ENCODE results near the gene FLRT1.

FLRT1 gene

DNA sequence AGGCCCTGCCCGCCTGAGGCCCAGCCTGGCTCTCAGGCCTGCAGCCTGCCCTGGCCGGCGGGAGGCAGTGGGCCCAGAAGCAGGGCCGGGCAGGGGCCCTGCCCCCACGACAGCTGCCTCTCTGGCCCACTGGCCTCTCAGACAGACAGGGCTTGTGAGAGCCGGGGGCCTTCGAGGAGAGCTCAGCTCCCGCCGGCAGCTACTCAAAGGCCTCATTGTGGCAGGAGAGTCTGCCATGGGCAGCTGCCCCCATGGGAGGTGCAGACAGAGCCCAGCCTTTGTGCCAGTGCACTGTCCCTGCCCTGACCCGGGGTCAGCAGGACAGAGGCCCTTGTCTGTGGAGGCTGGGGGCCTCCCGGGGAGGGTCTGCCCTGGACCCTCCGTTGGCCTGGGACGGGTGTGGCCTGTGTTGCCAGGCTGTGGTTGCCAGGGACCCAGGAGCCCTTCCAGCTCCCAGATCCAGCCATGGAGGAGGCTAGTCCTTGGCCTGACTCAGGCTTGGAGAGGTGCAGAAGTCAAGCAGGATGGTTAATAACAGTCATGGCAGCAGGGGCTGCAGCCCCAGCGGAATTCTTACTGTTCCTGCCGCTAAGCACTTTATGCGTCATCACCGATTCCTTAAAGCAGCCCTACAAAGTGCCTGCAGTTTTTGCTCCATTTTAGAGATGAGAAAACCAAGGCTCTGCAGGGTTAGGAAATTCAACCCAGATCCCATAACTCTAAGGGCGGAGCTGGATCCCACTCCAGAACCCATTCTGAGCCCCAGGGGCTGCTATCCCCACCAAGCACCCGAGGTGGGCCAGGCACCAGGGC is 12.5 kb downstream of the FLRT1 start:
- DNase-seq (ENCODE audit: low read depth), result no peak

DNA sequence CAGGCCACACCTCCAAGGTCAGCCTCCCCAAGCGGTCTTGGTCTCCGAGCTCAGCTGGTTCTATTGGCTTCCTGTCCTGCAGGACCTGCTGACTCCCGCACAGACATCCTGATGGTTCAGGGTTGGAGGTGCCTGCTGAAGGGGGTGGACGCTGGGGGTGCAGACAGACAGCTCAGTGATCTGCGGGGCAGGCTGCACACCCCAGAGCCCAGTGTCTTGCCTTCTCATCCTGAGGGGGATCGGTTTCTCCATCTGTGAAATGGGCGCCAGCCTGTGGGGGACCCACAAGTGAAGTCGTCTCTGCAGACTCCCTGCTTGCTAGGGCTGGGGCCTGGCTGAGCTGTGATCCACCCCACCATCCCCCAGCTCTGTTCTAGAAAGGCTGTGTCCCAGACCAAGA is 13.8 kb downstream of the FLRT1 start:
- DNase-seq (ENCODE audit: low read depth), result no peak

DNA sequence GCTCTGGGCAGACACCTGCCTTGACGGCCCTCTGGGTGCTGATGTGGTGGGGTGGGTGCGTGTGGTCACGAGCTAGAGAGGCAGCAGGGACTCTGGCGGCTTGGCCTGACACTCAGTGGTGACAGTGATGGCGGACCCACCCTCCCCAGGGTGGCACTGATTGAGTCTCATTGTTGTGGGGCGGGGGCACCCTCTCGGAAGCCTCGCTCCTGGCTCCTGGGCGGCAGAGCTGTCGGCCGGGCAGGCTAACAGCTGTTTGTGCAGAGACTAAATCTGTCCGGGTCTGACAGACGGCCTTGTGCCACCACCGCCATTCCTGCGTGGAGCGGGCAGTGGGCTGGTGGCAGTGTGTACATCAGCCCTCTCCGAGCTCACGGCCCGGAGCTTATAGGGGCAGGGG is 15.6 kb downstream of the FLRT1 start:
- DNase-seq (ENCODE audit: low read depth), result no peak

DNA sequence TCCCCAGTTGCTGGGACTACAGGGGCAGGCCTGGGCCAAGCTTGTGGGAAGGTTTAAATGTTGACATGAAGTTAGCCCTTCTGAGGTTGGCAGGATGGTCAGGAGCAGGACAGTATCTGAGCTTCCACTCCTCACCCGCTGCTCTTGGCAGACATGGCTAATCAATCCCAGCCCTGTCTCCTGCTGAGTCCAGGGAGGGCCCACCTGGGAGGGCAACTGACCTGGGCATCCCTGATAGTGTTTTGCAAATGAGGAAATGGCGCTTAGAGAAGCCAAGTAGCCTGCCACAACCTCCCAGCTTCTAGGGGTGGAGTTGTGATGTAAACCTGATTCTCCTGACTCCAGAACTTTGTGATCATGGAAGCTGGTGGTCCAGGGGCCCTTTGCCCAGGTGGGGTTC is 16.7 kb downstream of the FLRT1 start:
- DNase-seq (ENCODE audit: low read depth), result no peak

DNA sequence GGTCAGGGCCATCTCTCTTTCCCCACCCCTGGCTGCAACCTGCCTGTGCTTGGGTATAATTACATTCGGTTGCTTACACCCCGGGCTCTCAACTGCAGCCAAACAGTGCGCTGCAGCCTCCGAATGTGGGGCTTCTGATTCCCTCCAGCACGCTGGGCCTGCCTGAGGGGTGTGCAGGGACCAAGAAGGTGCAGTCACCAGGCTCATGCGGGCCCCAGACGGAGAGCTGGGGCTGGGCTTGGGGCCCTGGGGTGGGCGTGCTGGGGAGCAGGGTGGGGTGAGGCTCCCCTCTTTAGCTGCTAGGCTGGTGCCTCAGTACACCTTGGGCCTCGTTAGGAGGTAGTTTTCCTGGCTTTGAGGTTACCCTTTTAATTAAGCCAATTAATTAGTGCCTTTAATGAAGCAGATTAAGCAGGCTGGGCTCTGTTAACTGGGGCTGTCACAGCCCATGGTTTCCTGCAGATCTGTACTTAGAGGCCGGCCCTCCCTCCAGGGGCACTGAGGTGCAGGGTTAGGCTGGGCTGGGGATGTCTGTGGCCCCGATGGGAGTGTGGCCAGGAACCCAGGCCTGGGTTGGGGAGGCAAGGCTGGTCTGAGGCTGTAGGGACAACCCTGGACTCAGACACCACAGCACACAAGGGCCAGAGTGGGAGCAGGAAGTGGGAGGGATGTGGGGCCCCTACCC is 17.3 kb downstream of the FLRT1 start:
- DNase-seq (ENCODE audit: low read depth), result no peak

DNA sequence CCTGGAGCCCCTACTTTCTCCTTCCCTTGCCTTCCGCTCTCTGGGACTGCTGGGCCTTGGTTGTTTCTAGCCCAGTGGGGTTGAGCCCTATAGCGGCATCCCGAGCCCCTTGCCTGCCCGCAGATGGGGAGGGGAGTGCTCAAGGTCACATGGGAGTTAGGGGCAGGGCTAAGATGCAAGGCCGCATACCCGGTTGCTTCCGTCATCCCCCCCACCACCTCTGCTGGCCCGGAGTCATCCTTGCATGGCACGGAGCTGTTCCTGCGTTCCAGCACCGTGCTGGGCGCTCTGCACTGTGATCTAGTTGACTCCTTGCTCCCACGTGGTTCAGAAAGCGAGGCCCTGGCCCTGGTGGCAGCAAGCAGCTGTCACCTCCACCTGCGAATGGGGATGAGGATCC is 18.0 kb downstream of the FLRT1 start:
- no peak for DNase-seq (ENCODE audit: low read depth)

DNA sequence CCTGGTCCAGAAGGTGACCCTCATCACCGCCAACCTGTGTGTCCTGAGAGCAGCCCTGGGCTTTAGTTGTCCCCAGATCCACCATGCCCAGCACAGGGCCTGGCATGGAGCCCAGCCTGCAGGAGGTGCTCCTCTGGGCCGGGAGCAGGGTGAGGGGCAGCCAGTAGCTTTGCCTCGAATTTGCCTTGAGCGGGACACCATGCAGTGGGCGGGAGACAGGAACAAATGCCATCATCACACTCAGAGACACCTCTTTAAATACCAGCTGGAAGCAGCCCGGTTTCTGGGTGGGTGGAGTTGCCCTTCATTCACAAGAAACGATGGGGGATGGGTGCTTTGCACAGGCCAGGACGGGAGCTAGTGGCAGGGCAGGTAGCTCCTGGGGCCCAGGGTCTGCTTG is 19.3 kb downstream of the FLRT1 start:
- DNase-seq (ENCODE audit: low read depth), result no peak

DNA sequence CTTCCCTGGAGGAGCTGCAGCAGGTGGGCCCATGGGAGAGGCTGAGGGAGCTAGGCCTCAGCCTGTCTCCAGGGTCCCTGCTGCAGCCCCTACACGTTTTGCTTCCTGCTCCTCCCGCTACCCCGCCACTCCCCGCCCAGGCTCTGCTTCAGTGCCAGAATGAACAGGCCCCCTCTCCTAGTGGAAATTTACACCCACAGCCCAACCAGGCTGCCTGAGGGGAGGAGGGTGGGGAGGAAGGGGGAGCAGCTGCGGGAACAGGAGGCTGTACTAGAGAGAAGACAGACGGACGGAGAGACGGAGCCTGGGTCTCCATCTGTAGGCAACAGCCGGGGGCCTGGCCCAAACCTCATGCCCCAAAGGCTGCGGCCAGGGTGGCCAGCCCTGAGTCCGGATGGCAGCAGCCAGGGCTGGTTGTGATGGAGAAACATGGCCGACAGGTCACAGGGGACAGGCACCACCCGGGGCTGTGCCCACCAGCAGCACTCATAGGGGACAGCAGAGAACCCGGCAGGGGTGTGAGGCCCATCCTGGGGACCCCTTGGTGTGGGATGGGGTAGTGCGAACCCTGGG is 20.6 kb downstream of the FLRT1 start:
- DNase-seq (ENCODE audit: low read depth), result no peak

DNA sequence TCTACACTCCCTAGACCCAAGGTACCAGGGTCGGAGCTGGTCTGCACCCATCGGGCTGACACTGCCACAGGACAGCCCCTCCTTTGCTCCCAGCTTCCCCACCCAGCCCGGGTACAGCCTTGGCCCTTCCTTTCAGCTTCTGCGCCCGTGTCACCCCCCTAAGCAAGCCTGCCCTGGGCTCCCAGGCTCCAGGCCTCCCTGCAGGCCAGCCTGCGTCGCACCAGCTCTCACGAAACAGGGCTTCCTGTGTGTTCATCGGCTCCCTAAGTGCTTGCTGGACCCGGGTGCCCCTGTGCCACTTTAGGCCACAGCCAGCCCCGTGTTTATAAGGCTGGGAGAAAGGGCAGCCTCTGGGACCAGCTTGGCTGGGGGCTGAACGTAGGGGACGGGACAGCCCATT is 21.1 kb downstream of the FLRT1 start:
- DNase-seq (ENCODE audit: low read depth), result no peak

DNA sequence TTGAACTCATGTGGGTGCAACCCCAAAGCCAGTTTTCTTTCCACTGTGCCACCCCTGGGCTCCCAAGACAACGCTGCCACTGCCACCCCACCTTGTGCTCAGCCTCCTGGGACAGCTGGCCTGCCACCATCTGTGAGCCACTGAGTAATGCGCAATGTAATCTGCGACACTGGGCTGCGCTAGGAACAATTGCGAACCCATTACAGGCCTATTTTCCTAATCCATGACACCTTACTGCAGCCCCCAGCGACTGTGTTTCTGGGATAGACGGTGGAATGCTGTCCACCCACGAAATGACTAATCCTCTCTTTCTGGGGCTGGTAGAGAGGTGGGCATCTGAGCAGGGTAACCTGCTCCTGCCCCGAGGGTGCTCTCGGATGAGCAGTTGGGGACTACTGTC is 22.2 kb downstream of the FLRT1 start:
- no peak for DNase-seq (ENCODE audit: low read depth)

DNA sequence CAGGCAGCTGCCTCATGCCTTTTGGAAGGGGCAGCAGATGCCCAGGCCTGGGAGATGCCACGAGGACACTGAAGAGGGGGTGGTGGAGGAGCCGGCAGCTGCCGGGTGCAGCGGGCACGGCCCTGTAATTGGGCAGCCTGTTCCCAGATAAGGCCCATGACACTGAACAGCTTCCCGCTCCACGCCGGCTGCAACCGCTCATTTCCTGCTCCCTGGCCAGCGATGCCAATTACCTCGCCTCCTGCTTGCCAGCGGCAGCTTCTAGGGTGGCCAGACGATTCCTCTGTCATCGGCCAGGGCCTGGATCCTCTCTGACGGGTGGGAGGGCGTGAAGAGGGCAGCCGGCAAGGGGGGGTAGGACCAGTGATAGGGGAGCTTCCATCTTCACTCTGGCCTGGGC is 22.8 kb downstream of the FLRT1 start:
- DNase-seq (ENCODE audit: low read depth), result no peak

DNA sequence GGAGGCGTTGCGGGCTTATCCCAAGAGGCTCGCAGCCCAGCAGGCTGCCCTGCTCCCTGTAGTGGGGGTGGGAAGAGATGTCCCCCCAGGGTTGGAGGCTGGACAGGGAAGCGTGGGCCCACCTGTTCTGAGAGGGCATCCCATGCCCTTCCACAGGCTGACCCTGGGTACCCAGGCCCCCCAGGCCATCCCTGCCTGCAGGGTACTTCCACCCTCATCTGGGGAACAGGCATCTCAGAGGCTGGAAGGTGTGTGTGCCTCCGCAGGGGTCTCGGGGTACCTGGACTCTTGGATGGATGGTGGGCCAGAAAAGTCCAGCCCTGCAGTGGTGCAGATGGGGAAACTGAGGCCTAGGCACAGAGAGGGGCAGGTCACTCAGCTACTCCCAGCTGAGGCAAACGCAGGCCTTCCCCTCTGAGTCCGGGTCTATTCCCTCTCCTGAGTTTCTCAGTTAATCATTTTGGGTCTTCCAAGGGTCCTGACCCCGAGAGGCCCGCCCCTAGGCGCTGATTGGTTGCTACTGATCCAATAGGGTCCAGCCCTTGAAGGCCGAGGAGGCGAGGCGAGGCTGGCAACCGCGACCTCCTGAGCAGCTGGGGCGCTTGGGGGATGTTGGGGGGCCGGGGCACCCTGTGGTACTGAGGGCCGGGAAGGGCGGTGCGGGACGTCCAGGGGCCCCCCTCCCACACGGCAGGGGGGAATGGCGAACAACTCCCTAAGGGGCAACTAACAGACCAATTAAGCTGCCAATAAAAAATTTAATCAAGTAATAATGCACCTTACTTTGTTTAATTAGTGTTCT is 23.8 kb downstream of the FLRT1 start:
- DNase-seq (ENCODE audit: low read depth), result no peak

DNA sequence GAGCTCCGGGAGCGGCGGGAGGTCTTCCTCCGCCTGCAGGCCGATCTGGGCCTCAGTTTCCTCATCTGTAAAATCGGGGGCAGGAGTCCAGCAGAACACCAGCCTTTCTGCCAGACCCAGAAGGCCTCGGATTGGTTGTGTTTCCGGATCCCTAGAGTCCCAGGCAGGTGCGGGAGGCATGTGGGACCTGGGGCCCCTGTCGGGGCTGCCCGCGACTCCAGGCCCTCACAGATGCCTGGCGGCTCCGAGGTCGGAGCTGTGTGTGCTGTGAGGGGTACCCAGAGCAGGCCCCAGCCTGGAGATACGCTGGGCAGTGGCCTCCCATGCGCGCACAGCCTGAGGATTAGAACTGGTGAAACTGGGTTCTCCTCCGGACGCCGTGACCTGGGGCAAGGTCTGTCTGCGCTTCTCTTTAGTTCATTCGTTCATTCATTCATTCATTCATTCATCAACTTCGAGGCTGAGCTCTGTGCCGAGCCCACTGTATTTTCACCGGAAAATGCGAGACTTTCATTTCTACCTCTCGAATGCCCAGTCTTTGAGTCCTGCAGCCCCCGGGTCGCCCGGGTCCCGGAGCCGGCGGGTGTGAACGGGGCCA is 24.6 kb downstream of the FLRT1 start:
- DNase-seq (ENCODE audit: low read depth), result no peak

DNA sequence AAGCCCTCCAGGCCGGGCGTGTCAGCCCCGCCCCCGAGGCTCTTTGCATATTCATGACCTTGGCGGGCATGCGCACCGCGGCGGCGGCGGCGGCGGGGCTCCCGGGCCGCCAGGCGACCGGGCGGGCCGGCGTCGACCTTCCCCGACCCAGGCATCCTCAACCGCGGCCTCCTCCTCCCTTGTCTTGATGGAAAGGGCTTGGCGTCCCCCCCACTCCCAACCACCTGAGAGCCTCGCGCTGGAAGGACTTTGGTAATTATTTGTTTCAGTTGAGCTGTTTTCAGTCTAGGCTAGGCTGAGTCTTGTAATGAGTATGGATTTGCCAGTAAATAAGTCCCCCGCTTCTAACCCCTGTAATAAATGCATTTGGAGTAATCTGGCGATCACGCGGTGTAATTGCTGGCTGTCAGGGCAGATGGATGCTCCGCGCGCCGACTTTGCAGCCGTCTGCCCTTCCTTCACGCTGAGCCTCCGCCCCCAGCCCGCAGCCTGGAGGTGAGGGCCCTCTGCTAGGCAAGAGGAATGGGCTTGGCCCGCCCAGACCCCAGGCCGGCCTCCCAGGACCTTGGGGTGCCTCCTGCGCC is 25.2 kb downstream of the FLRT1 start:
- DNase-seq (ENCODE audit: low read depth), result no peak

DNA sequence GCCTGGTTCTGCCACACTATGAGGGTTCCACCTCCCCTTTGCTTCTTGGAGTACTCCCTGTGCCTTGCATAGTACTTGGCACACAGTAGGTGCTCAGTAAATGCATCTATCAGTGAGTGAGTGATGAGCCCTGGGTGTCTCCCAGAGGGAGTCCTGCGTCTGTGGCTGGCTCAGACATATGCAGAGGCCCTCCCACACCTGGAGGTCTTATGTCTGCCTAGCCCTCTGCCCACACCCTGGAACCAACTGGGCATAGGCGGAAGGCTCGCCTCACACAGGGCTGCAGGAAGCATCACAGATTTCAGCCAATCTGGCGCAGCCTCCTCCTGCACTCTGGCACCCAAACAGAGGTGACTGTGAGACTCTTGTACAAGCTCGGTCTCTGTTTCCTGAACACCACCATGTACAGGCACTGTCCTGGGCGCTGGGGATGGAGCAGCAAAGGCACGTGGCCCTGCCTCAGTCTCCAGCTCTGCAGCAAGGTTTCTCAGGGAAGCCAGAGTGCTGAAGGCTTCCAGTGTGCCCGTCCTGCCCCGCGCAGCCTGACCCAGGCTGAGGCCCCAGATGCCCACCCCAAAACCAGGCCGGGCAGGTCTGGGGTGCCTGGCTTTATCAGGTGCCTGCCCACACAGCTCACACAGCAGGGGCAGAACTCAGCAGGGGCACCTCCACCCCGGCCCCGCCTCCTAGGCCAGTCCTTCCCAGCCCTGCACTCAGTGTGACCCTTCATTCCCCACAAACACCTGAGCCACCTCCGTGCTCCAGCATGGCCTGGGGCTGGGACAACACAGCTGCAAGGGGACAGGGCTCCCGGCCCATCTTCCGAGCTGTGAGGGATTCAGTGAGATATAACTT is 26.7 kb downstream of the FLRT1 start:
- DNase-seq (ENCODE audit: low read depth), result no peak

DNA sequence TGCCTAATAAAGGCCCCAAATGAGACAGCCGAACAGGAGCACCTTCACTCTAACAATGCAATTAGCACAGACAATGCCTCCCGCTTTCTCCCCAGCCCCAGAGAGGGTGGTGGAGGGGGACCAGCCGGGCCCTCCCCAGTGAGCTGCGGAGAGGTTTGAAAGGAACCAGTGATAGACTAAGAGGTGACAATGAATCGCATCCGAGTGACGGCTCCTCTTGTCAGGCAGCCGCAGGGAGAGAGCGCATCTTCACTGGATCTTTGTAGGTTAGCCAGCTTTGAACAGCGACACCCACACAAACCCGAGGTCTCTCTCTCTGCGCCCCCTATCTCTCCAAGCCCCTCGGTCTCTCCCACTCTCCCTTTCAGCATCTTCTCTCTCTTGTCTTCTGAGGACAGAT is 28.0 kb downstream of the FLRT1 start:
- DNase-seq (ENCODE audit: low read depth), result no peak

DNA sequence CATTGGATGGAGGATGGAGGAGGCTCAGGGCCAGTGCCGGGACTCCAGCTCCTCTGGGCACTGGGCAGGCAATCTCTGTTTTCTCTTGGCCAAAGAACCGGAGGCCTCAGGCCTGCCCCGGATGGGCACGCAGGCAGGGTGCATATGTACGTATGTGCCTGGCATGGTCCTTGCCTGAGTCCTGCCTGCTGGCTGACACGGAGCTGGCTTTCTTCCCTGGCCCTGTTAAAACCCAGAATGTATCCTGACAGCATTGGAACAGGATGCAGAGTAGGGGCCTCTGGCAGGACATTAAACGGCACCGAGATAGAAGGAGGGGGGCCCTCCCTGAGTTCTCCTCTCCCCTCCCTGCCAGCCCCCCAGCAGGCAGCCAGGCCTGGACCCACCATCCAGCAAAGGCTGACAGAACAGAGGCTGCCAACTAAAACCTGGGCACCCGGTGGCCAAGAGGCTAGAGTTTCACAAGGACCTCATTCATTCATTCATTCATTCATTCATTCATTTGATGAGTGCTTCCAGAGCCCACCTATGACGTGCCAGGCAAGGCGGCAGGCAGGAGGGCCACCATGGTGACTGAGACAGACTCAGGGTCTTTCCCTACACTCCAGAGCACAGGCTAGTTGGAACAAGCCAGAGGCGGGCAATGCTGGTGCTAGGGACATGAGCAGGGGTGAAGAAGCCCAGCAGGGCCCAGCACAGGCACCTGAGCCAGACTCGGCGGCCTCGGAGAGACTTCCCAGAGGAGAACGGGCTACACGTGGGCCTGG is 28.8 kb downstream of the FLRT1 start:
- no peak for DNase-seq (ENCODE audit: low read depth)

DNA sequence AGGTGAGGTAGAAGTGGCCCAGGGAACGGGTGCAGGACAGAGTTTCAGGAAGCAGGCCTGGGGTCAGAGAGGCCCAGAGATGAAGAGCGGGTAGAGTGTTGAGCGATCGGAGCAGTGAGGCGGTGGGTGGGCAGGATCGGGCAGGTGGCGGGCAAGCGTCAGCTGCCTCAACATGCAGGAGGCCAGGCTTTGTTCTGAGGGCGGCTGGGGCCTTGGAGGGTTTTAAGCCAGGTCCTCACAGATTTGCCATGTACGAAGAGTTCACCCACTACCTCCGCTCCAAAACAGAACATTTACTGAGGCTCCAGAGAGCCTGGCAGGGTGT is 29.4 kb downstream of the FLRT1 start:
- no peak for DNase-seq (ENCODE audit: low read depth)

DNA sequence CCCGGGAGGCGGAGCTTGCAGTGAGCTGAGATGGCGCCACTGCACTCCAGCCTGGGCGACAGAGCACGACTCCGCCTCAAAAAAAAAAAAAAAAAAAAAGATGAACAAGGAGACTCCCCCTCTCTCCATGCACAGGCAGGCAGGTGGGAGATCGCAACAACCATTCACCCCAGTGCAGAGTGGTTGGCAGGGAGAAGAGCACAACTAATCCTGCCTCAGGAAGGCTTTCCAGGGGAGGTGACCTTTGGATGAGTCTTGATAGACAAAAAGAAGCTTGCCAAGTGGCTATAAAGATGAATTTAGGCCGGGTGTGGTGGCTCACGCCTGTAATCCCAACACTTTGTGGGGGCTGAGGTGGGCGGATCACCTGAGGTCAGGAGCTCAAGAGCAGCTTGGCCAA is 30.0 kb downstream of the FLRT1 start:
- no peak for DNase-seq (ENCODE audit: low read depth)

Data from non-pigmented ciliary epithelial cell (primary cell).